CD4-positive, alpha-beta memory T cell (primary cell): ENCODE results near the gene PET100. TPM values are rescaled to one million over a fixed set of nuclear protein-coding genes. Genes with fewer than 3 reads are reported as not detected.

ENCODE experiments used
- CTCF ChIA-PET: fragments of 350-600 bp; sonication (Branson Sonifier 250); formaldehyde crosslinking; loops from one replicate; lab custom pipeline; 2021; ENCODE audit warnings: inconsistent platforms; ENCODE audit not compliant: partially characterized antibody; lab: Charles Lee
- POLR2A ChIA-PET: fragments of 350-600 bp; sonication (Branson Sonifier 250); formaldehyde crosslinking; loops from one replicate; lab custom pipeline; 2021; ENCODE audit not compliant: partially characterized antibody; lab: Charles Lee
- DNase-seq, 5 donors: peaks; one replicate each; pipeline versions ENCODE4 v3.0.0 to v3.0.0-alpha.2; 2020 to 2022; ENCODE audit warnings: mixed read lengths in 1 of 5
- H3K27ac ChIP-seq: one replicate; pipeline ENCODE4 v1.7.0; 2013; ENCODE audit warnings: low read depth, low read length
- H3K27me3 ChIP-seq: 2 replicates; pipeline ENCODE4 v1.7.0; 2013; ENCODE audit warnings: mild to moderate bottlenecking, low read length, moderate library complexity; ENCODE audit not compliant: insufficient read depth
- H3K36me3 ChIP-seq: 2 replicates; pipeline ENCODE4 v1.7.0; 2013; ENCODE audit warnings: mild to moderate bottlenecking, low read length, moderate library complexity; ENCODE audit not compliant: insufficient read depth
- H3K4me1 ChIP-seq: 2 replicates; pipeline ENCODE4 v1.7.0; 2013; ENCODE audit warnings: mild to moderate bottlenecking, low read length, moderate library complexity; ENCODE audit not compliant: insufficient read depth
- H3K4me3 ChIP-seq, 2 donors: one replicate each; pipeline ENCODE4 v1.7.0; 2013; ENCODE audit warnings: low read length in 2 of 2, mild to moderate bottlenecking in 1 of 2
- H3K9me3 ChIP-seq, 2 donors: one replicate each; pipeline ENCODE4 v1.7.0; 2013; ENCODE audit warnings: low read length in 2 of 2, control low read depth in 1 of 2; ENCODE audit not compliant: control insufficient read depth in 1 of 2
- H3K27ac Mint-ChIP-seq, 7 donors: one replicate each; pipeline ENCODE4 v1.8.0; 2020 to 2021; ENCODE audit warnings: mixed read lengths in 7 of 7, mild to moderate bottlenecking in 6 of 7, inconsistent platforms in 3 of 7, moderate library complexity in 3 of 7
- H3K27me3 Mint-ChIP-seq, 2 donors: one replicate each; pipeline ENCODE4 v1.8.0; 2020 to 2021; ENCODE audit warnings: mixed read lengths in 2 of 2
- H3K36me3 Mint-ChIP-seq, 2 donors: one replicate each; pipeline ENCODE4 v1.8.0; 2020 to 2021; ENCODE audit warnings: mixed read lengths in 2 of 2, inconsistent platforms in 1 of 2, mild to moderate bottlenecking in 1 of 2
- H3K4me1 Mint-ChIP-seq, 4 donors: one replicate each; pipeline ENCODE4 v1.8.0; 2020 to 2021; ENCODE audit warnings: mixed read lengths in 4 of 4, mild to moderate bottlenecking in 1 of 4
- H3K4me3 Mint-ChIP-seq, 8 donors: one replicate each; pipeline ENCODE4 v1.8.0; 2020 to 2021; ENCODE audit warnings: mixed read lengths in 8 of 8, mild to moderate bottlenecking in 7 of 8, moderate library complexity in 6 of 8, inconsistent platforms in 3 of 8
- H3K9me3 Mint-ChIP-seq, 8 donors: one replicate each; pipeline ENCODE4 v1.8.0; 2020 to 2021; ENCODE audit warnings: mixed read lengths in 8 of 8, mild to moderate bottlenecking in 5 of 8, inconsistent platforms in 3 of 8, moderate library complexity in 1 of 8
- intact Hi-C: fragments of 100-400 bp; cut with micrococcal nuclease; formaldehyde crosslinking; loops from one replicate; pipeline ENCODE4 v1.15.1; 2023
- polyA plus RNA-seq, 2 donors: library from polyadenylated mRNA; unstranded; fragments of 300-500 nt; fragmentation: Illumina TruSeq; gene quantifications; one replicate each; pipeline ENCODE4 v1.2.3, GENCODE V29; 2021
- total RNA-seq, 2 experiments: library from RNA; stranded (reverse); gene quantifications; one replicate each; pipeline ENCODE4 v1.2.3, GENCODE V29; 2021

PET100 gene
- total and polyA plus RNA-seq, 4 experiments from 2014 or later: 120 to 279 (median 135) TPM

DNA sequence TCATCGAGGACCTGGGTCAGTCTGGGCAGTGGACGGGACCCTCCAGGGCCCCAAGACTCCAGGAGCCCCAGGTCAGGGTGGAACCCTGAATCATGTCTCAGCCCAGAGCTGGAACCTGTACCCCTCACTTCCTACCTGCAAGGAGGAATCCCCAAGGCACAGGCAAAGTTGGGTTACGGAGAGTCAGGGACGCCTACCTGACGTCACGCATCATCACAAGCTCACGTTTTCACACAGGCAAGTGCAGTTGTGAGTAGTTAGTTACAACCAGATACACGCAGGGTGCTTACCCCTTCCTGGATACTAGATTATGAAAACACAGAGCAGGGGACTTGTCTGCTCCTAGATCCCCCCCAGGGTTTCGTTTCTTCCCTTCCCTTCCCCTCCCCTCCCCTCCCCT is 41.2 kb downstream of the PET100 start:
- H3K4me1 Mint-ChIP-seq: peaks cover 4 to 21% (median 12%) of the 10 kb centered on the region in 4 donors
- peaks cover 5% of the 10 kb centered on the region for H3K27me3 ChIP-seq
- no peaks in the 10 kb centered on the region for H3K36me3 ChIP-seq
- peak overlapping the region in 5 of 8 donors; percentile 36 to 65 (median 58) for H3K4me3 Mint-ChIP-seq
- peaks cover 0 to 2% (median 0%) of the 10 kb centered on the region in 8 donors for H3K9me3 Mint-ChIP-seq
- H3K9me3 ChIP-seq: no peaks in the 10 kb centered on the region
- POLR2A ChIA-PET: interaction anchor here (1.0 kb wide), 1 partner anchor 10 kb away, joined by 3 read pairs; the partner anchor contains the start of gene TRAPPC5
- H3K27ac Mint-ChIP-seq: peak overlapping the region in 1 of 7 donors; percentile 35
- DNase-seq: peak in 1 of 5 donors; percentile 61
- H3K27me3 Mint-ChIP-seq: peaks cover 19 to 29% of the 10 kb centered on the region in 2 donors
- H3K4me3 ChIP-seq: no peak overlapping the region
- no peak overlapping the region for H3K27ac ChIP-seq
- peaks cover 12% of the 10 kb centered on the region for H3K4me1 ChIP-seq
- intact Hi-C loops: no loop called here
- H3K36me3 Mint-ChIP-seq: no peaks in the 10 kb centered on the region
- CTCF ChIA-PET: interaction anchor here (1.1 to 2.2 kb wide), 2 partner anchors 10 to 14 kb away, joined by 3 to 4 read pairs; partner anchors contain the start of gene TRAPPC5

DNA sequence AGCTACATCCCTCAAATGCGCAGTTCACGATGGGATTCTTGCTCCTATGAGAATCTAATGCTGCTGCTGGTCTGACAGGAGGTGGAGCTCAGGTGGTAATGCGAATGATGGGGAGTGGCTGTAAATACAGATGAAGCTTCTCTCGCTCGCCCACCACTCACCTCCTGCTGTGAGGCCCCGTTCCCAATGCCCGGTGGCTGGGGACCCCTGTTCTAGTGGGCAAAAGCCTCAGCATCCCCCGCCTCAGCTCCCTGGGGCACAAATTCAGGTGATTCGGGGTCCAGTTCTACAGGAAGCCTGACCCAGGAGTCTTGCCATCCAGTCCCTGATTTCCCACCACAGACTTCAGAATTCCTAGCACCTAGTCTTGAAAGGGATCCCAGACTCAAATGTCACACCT is 42.9 kb downstream of the PET100 start:
- Histone ChIP-seq H3K4me1 (peaks cover 25% of the 10 kb centered on the region), H3K4me3 (no peak overlapping the region), H3K27ac (no peak overlapping the region), H3K36me3 (no peaks in the 10 kb centered on the region), H3K27me3 (peaks cover 11% of the 10 kb centered on the region), H3K9me3 (no peaks in the 10 kb centered on the region)
- DNase-seq: no peak
- Mint-ChIP-seq H3K4me3 (no peak overlapping the region), H3K27me3 (peaks cover 25 to 39% of the 10 kb centered on the region in 2 donors), H3K36me3 (no peaks in the 10 kb centered on the region), H3K4me1 (peaks cover 12 to 38% (median 25%) of the 10 kb centered on the region in 4 donors), H3K9me3 (peaks cover 0 to 2% (median 0%) of the 10 kb centered on the region in 8 donors), H3K27ac (no peak overlapping the region)
- ChIA-PET POLR2A (no interaction called here), CTCF (interaction anchor here (2.2 kb wide), 1 partner anchor 8 kb away, joined by 4 read pairs; the partner anchor contains the start of gene TRAPPC5)
- intact Hi-C loops: no loop called here

DNA sequence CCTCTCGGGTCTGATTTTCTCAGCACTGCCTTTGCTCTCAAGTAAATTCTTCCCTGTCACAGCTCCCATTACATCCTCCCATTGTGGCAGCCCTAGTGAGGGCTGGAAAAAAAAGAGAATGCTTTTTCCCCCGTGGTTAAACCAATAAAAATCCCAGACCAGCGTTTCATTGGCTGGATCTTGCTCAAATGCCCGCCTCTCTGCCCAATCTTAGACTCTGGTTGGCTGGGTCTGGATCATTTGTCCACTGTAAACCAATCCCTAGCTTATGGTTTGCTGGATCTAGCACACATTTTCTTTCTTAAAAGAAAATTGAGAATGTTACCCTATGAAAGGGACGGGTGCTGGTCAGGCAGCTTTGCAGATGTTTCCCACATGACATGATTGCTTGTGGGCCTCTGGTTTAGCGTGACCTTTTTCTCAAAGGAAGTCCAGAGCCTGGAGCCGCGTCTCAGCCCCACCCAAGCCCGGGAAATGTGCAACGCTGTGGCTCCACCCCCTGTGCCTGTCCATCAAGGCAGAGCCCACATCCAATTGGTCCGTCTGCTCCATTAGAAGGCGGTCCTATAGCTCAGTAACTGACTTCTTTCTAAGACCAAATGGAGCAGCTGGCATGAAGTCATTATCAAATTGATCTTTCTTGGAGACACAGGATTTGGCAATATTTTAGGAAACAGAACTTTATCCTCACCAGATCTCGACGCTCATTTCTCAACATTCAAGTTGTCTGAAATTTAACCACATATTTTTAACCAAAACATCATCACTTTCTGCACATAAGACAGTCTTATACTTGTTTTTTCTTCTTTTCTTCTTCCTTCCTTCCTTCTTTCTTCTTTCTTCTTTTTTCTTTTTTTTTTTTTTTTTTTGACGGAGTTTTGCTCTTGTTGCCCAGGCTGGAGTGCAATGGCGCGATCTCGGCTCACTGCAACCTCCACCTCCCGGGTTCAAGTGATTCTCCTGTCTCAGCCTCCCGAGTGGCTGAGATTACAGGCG is 44.7 kb downstream of the PET100 start:
- Histone ChIP-seq H3K27me3 (peaks cover 11% of the 10 kb centered on the region), H3K4me1 (peaks cover 31% of the 10 kb centered on the region), H3K27ac (no peak overlapping the region), H3K4me3 (no peak overlapping the region), H3K36me3 (no peaks in the 10 kb centered on the region), H3K9me3 (no peaks in the 10 kb centered on the region)
- POLR2A ChIA-PET: interaction anchor here (1.2 kb wide), 1 partner anchor 141 kb away, joined by 3 read pairs; no protein-coding TSS in a partner anchor
- H3K4me3 Mint-ChIP-seq: no peak overlapping the region
- H3K4me1 Mint-ChIP-seq: peaks cover 15 to 53% (median 29%) of the 10 kb centered on the region in 4 donors
- intact Hi-C loops: no loop called here
- H3K27me3 Mint-ChIP-seq: peaks cover 27 to 45% of the 10 kb centered on the region in 2 donors
- peaks cover 0 to 2% (median 0%) of the 10 kb centered on the region in 8 donors for H3K9me3 Mint-ChIP-seq
- no peaks in the 10 kb centered on the region for H3K36me3 Mint-ChIP-seq
- peak overlapping the region in 1 of 7 donors; percentile 15 for H3K27ac Mint-ChIP-seq
- no peak for DNase-seq
- CTCF ChIA-PET: no interaction called here

DNA sequence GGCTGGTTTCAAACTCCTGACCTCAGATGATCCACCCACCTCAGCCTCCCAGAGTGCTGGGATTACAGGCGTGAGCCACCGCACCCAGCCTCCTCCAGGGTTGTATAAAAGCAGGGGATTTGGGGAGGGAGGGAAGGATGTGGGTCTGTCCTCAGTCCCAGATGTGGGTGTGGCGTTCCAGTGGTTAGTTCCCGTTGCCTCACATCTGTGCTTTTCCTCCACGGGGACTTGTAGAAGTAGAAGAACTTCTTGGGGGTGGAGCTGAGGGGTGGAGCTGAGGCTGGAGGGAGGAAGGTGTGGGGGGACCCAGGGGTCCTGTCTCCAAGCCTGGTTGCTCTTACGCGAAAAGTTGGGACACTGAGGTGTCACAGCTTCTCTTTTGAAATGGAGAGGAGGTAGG is 46.8 kb downstream of the PET100 start:
- Mint-ChIP-seq H3K4me1 (peaks cover 18 to 59% (median 31%) of the 10 kb centered on the region in 4 donors), H3K36me3 (peaks cover 0 to 2% of the 10 kb centered on the region in 2 donors), H3K4me3 (peak overlapping the region in 4 of 8 donors; percentile 43 to 79 (median 59)), H3K27ac (peak overlapping the region in 2 of 7 donors; percentile 18 to 27), H3K27me3 (peaks cover 21 to 36% of the 10 kb centered on the region in 2 donors), H3K9me3 (peaks cover 0 to 2% (median 0%) of the 10 kb centered on the region in 8 donors)
- Histone ChIP-seq H3K9me3 (no peaks in the 10 kb centered on the region), H3K27me3 (peaks cover 11% of the 10 kb centered on the region), H3K4me3 (no peak overlapping the region), H3K36me3 (no peaks in the 10 kb centered on the region), H3K4me1 (peaks cover 38% of the 10 kb centered on the region), H3K27ac (no peak overlapping the region)
- CTCF ChIA-PET: interaction anchor here (0.9 to 1.7 kb wide), 4 partner anchors 108 to 127 kb away, joined by 3 to 5 read pairs (median 4); no protein-coding TSS in a partner anchor
- intact Hi-C loops: no loop called here
- POLR2A ChIA-PET: no interaction called here
- no peak for DNase-seq

DNA sequence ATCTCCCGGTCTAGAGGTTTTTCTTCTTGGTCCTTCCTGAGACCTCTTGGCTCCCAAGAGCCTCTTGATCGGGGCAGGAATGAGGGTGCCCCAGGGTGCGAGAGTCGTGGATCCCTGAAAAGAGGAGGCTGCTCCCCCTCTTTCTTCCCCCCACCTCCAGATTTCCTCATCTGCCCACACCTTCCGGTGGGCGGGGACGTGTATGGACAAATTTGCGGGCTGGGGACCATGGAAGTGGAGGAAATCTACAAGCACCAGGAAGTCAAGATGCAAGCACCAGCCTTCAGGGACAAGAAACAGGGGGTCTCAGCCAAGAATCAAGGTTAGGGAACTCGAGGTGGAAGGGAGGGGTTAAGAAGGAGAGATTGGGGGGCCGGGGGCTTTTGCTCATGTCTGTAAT is 47.3 kb downstream of the PET100 start, which contains the start of gene MCEMP1:
Gene MCEMP1, plus strand, starts transcription at position 237 of the 400 bp plus-strand sequence. Its CDS starts 31 bp downstream, at position 268.
- intact Hi-C loops: no loop called here
- H3K27me3 Mint-ChIP-seq: peaks cover 18 to 31% of the 10 kb centered on the region in 2 donors
- H3K27ac Mint-ChIP-seq: peak within 1 kb of the TSS in 5 of 7 donors; percentile 18 to 84 (median 32)

DNA sequence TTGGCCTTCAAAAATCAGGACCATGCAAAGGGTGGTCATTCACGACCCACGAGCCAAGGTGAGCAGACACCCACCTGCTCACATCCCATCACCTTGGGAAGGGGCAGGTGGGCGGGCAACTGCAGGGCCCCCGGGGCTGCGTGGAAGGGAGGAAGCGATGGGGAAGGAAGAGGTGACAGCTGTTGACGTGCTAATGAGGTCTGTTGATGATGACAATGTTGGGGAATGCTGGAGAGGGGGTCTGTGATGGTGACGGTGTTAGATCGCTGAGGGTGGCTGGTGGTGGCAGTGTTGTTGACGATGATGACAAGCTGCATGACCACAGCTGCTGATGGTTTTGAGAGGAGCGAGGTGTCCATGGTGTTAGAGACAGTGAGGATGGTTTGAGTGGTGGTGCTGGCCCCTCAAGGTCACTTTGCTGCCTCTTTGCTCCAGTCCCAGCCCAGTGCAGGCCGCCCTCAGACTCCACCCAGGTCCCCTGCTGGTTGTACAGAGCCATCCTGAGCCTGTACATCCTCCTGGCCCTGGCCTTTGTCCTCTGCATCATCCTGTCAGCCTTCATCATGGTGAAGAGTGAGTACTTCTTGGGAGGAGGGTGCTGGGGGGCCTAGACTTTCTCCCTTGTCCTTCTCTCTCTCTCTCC is 48.2 kb downstream of the PET100 start:
- peak overlapping the region in 1 of 7 donors; percentile 84 for H3K27ac Mint-ChIP-seq

More for the DNA sequence above, 47.3 kb downstream of the PET100 start, which contains the start of gene MCEMP1:
- Mint-ChIP-seq H3K9me3 (peaks cover 0 to 2% (median 0%) of the 10 kb centered on the region in 8 donors), H3K4me3 (peak within 1 kb of the TSS in 6 of 8 donors; percentile 25 to 79 (median 58)), H3K4me1 (peaks cover 21 to 61% (median 35%) of the 10 kb centered on the region in 4 donors), H3K36me3 (peaks cover 0 to 7% of the 10 kb centered on the region in 2 donors)
- Histone ChIP-seq H3K4me3 (no peak within 1 kb of the TSS), H3K9me3 (no peaks in the 10 kb centered on the region), H3K27ac (no peak within 1 kb of the TSS), H3K4me1 (peaks cover 43% of the 10 kb centered on the region), H3K27me3 (peaks cover 11% of the 10 kb centered on the region), H3K36me3 (no peaks in the 10 kb centered on the region)
- no peak for DNase-seq
- POLR2A ChIA-PET: no interaction called here
- CTCF ChIA-PET: interaction anchor here (0.9 to 2.6 kb wide), 4 partner anchors 109 to 127 kb away, joined by 3 to 19 read pairs (median 4); no protein-coding TSS in a partner anchor

More for the DNA sequence above, 48.2 kb downstream of the PET100 start:
- Histone ChIP-seq H3K27ac (no peak overlapping the region), H3K36me3 (peaks cover 4% of the 10 kb centered on the region), H3K4me1 (peaks cover 46% of the 10 kb centered on the region), H3K27me3 (peaks cover 10% of the 10 kb centered on the region), H3K9me3 (no peaks in the 10 kb centered on the region), H3K4me3 (no peak overlapping the region)
- peak overlapping the region in 2 of 8 donors; percentile 25 to 45 for H3K4me3 Mint-ChIP-seq
- H3K36me3 Mint-ChIP-seq: peaks cover 4 to 10% of the 10 kb centered on the region in 2 donors
- H3K27me3 Mint-ChIP-seq: peaks cover 16 to 30% of the 10 kb centered on the region in 2 donors
- intact Hi-C loops: no loop called here
- peaks cover 23 to 61% (median 38%) of the 10 kb centered on the region in 4 donors for H3K4me1 Mint-ChIP-seq
- ChIA-PET POLR2A (no interaction called here), CTCF (interaction anchor here (0.9 to 2.6 kb wide), 4 partner anchors 110 to 126 kb away, joined by 4 to 19 read pairs (median 6); no protein-coding TSS in a partner anchor)
- H3K9me3 Mint-ChIP-seq: peaks cover 0 to 2% (median 0%) of the 10 kb centered on the region in 8 donors
- no peak for DNase-seq
